ENCODE measurements around the gene ZNF76. TPM values are rescaled to one million over a fixed set of nuclear protein-coding genes. Genes with fewer than 3 reads are reported as not detected.
A peak's percentile ranks its signal among the peaks of the same experiment; 100 is the strongest.

The ZNF76 gene
- total RNA-seq, 1 donor from 2014 or later, result 57.9 TPM

DNA sequence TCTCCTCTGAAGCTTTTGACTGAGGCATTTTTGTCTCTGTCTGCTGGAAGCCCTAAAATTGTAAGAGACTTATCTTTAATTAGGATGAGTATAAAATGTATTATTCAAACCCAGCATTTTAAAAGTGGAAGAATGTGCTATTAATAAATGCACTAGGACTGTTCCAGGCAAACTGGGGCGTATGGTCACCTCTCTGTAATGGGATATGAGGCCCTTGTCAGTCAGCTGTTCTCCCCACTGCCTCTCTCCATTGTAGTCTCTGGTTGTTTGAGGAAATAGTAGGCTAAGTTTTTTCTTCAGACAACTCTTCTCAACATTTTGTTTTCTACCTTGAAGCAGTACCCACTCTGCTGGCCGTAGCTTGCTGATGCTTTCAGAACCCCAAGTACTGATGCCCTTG is 23.8 kb downstream of the ZNF76 start:
- intact Hi-C loops (cut with micrococcal nuclease), result no loop called here
- Mint-ChIP-seq H3K27me3 (no peaks in the 10 kb centered on the region), H3K4me3 (no peak overlapping the region), H3K27ac (no peak overlapping the region), H3K4me1 (no peaks in the 10 kb centered on the region), H3K36me3 (ENCODE audit: low read depth) (peaks cover 73% of the 10 kb centered on the region), H3K9me3 (no peaks in the 10 kb centered on the region)
- TF ChIP-seq, protein P1, sequence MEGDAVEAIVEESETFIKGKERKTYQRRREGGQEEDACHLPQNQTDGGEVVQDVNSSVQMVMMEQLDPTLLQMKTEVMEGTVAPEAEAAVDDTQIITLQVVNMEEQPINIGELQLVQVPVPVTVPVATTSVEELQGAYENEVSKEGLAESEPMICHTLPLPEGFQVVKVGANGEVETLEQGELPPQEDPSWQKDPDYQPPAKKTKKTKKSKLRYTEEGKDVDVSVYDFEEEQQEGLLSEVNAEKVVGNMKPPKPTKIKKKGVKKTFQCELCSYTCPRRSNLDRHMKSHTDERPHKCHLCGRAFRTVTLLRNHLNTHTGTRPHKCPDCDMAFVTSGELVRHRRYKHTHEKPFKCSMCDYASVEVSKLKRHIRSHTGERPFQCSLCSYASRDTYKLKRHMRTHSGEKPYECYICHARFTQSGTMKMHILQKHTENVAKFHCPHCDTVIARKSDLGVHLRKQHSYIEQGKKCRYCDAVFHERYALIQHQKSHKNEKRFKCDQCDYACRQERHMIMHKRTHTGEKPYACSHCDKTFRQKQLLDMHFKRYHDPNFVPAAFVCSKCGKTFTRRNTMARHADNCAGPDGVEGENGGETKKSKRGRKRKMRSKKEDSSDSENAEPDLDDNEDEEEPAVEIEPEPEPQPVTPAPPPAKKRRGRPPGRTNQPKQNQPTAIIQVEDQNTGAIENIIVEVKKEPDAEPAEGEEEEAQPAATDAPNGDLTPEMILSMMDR (IDR thresholded peaks at IDR 0.05), result no peak
- ChIA-PET POLR2A (no interaction called here), CTCF (no interaction called here)
- no peak for ATAC-seq (ENCODE audit: low read depth)
- no peak for DNase-seq

DNA sequence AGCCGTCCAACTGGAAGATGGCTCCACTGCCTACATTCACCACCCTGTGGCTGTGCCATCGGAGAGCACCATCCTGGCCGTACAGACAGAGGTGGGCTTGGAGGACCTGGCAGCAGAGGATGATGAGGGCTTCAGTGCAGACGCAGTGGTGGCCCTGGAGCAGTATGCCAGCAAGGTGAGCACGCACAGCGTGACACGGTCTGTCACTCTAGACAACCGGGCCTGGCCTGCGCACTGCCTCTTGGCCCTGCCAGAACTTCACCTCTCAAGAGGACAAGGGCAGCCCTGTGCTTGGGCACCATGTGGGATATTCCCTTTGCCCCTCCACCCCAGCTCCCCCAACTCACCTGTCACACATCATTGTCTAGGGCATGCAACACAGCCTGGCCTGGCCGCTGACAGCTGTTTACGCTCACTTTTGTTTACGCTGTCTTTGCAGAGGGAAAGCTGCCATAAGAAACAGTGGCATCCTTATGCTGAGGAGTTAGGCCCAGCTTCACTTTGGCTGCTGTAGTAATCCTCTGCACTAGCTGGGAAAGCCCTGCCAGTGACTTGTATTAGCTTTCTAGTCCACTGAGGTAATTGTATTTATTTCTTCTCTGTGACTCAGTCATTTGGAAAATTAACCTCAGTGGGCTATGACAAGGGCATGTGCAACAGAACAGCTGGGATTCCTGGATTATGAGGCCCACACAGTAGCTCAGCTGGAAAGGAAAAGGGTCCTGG is 28.3 kb downstream of the ZNF76 start:
- Mint-ChIP-seq H3K27ac (no peak overlapping the region), H3K27me3 (no peaks in the 10 kb centered on the region), H3K4me1 (peaks cover 9% of the 10 kb centered on the region), H3K9me3 (no peaks in the 10 kb centered on the region), H3K36me3 (ENCODE audit: low read depth) (peaks cover 93% of the 10 kb centered on the region), H3K4me3 (no peak overlapping the region)
- ChIA-PET CTCF (interaction anchor here (1.1 kb wide), 1 partner anchor 40 kb away, joined by 3 read pairs; no protein-coding TSS in a partner anchor), POLR2A (interaction anchor here (0.9 kb wide), 1 partner anchor 9 kb away, joined by 3 read pairs; no protein-coding TSS in a partner anchor)
- no peak for ATAC-seq (ENCODE audit: low read depth)
- intact Hi-C loops (cut with micrococcal nuclease), result no loop called here
- no peak for DNase-seq
- TF ChIP-seq, protein P1 (IDR thresholded peaks at IDR 0.05), result no peak

DNA sequence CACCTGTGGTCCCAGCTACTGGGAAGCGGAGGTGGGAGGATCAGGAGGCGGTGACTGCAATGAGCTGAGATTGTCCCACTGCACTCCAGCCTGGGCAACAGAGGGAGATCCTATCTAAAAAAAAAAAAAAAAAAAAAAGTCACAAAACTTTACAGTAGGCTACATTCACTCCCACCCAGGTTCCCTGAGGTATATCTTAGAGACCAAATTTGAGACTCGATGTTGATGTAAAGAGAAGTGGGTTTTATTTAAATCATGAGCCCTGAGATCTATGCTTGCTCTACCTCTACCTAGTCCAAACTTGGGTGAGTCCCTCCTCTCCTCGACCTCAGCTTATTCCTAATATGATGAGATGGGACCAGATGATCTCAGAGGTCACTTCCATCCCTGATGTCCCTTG is 29.3 kb downstream of the ZNF76 start:
- intact Hi-C loops (cut with micrococcal nuclease), result no loop called here
- DNase-seq, result no peak
- CTCF ChIA-PET, result interaction anchor here (1.3 kb wide), 1 partner anchor 53 kb away, joined by 3 read pairs; no protein-coding TSS in a partner anchor
- Mint-ChIP-seq H3K27ac (no peak overlapping the region), H3K36me3 (ENCODE audit: low read depth) (peaks cover 92% of the 10 kb centered on the region), H3K27me3 (no peaks in the 10 kb centered on the region), H3K4me1 (peaks cover 9% of the 10 kb centered on the region), H3K9me3 (no peaks in the 10 kb centered on the region), H3K4me3 (no peak overlapping the region)
- POLR2A ChIA-PET, result interaction anchor here (0.6 to 0.9 kb wide), 2 partner anchors 29 to 925 kb away, joined by 3 to 4 read pairs; partner anchors contain the start of gene ZNF76
- TF ChIP-seq, protein P1 (IDR thresholded peaks at IDR 0.05), result no peak
- no peak for ATAC-seq (ENCODE audit: low read depth)

DNA sequence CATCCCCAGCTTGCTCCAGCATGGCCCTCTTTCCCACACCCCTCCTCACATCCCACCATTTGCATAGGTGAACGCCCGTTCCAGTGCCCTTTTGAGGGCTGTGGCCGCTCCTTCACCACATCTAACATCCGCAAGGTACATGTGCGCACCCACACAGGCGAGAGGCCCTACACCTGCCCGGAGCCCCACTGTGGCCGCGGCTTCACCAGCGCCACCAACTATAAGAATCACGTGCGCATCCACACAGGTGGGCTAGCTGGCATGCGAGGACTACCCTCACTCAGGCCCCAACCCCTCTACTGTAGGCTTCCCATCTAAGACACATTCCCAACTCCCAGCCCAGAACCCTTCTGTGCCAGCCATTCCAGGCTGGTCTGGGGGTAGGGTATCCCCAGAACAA is 32.0 kb downstream of the ZNF76 start:
- Mint-ChIP-seq H3K4me1 (peaks cover 13% of the 10 kb centered on the region), H3K9me3 (no peaks in the 10 kb centered on the region), H3K27me3 (no peaks in the 10 kb centered on the region), H3K36me3 (ENCODE audit: low read depth) (peaks cover 90% of the 10 kb centered on the region), H3K27ac (no peak overlapping the region), H3K4me3 (no peak overlapping the region)
- intact Hi-C loops (cut with micrococcal nuclease), result loop anchor here (10.0 kb wide), 1 partner anchor 293 kb away; no protein-coding TSS in a partner anchor
- no peak for DNase-seq
- no peak for ATAC-seq (ENCODE audit: low read depth)
- ChIA-PET CTCF (no interaction called here), POLR2A (no interaction called here)
- TF ChIP-seq, protein P1 (IDR thresholded peaks at IDR 0.05), result no peak

DNA sequence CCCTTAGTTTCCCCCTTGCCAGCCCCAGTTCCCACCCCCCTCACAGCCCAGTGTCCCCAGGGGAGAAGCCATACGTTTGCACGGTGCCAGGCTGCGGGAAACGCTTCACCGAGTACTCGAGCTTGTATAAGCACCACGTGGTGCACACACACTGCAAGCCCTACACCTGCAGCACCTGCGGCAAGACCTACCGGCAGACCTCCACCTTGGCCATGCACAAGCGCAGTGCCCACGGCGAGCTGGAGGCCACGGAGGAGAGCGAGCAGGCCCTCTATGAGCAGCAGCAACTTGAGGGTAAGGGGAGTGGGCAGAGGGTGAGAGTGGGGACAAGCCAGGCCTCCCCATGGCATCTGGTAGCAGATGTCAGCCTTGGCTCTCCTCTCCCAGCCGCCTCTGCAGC is 33.0 kb downstream of the ZNF76 start:
- TF ChIP-seq, protein P1 (IDR thresholded peaks at IDR 0.05), result no peak
- Mint-ChIP-seq H3K4me1 (peaks cover 17% of the 10 kb centered on the region), H3K27me3 (no peaks in the 10 kb centered on the region), H3K9me3 (no peaks in the 10 kb centered on the region), H3K4me3 (no peak overlapping the region), H3K36me3 (ENCODE audit: low read depth) (peaks cover 81% of the 10 kb centered on the region), H3K27ac (no peak overlapping the region)
- ChIA-PET POLR2A (interaction anchor here (2.0 kb wide), 1 partner anchor 175 kb away, joined by 7 read pairs; the partner anchor contains the start of gene RPL10A), CTCF (interaction anchor here (1.8 to 2.5 kb wide), 4 partner anchors 34 to 175 kb away, joined by 5 to 18 read pairs (median 13); partner anchors contain the start of gene RPL10A)
- intact Hi-C loops (cut with micrococcal nuclease), result loop anchor here (10.0 kb wide), 1 partner anchor 292 kb away; no protein-coding TSS in a partner anchor
- peak; percentile 46 for ATAC-seq (ENCODE audit: low read depth)
- DNase-seq, result no peak

All from activated B cell treated with CpG ODN at 0.5 μM for 24 hours (primary cell).